Activated CD4-positive, alpha-beta T cell treated with anti-CD3 and anti-CD28 coated beads, Interleukin-2, Interleukin-4, amounts not matched to agents 100 ng/mL and 50 ng/mL, durations not matched to agents 16 hours and 8 hours (primary cell): ENCODE results near the gene CBFA2T3.
"Not testable (repeated sequence)": the region's sequence is repeated elsewhere in the genome, so short reads cannot be mapped to it uniquely, and the experiment has no call there.

Experiments used
- DNase-seq: peaks from one replicate; pipeline ENCODE4 v3.0.0-alpha.2; 2020; ENCODE audit warnings: low spot score

CBFA2T3 gene

DNA sequence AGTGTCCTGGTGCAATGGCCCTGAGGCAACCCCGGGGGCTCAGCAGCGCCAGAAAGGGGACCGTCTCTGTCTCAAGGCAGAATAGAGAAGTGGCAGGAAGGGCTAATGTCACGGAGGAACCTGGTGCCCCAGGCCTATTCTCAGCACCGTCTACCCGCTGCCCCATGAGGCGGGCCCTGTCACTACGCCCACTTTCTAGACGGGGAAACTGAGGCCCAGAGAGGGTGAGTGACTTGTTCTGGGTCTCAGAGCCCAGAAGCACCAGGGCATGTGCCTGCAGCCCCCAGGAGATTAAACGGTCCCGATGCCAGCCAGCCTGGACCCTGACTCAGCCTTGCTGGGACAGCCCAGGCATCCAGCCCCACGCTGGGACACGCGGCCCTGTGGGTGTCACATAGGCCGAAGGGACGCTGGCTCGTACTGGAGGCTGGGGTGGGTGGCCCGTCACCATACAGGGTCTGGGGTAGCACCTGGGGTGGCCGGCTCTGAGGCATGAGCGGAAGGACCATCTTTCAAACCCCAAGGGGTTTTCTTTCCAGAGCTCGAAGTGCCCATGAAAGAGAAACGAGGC lies 70.4 kb downstream of the CBFA2T3 start:
- DNase-seq, result no peak

DNA sequence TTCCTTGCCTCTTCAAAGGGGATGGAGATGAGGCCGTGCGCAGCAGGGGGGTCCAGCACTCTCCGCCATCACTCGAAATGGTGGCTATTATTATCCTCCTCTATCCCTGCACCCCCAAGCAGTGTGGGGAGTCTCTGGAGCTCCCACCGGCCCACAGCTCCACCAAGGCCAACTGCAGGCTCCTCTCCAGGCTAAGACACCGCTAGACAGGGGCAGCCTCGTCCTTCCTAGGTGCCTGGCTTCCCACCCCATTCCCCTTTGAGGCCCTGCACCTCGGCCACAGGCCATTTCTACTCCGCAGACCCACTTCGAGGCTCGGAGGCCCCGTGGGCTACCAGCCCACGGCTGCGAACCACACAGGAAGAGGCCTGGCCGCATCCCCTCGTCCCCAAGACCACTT lies 71.0 kb downstream of the CBFA2T3 start:
- DNase-seq, result no peak

DNA sequence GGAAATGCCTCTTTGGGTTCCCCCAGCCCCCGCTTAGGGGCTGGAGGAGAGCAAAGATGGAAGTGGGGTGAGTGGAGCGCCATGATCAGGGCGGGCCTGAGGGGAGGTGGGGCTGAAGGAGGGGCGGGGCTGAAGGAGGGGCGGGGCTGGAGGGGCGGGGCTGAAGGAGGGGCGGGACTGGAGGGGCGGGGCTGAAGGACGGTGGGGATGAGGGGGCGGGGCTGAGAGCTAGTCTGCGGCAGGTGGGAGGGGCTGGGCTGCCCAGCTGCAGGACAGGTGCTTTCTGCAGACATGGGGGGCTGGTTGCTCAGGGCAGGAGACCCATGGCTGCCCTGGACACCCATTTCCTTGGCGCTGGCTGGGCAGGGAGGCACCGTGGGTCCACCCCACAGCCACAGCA lies 71.4 kb downstream of the CBFA2T3 start:
- no peak for DNase-seq

GRCh38 chr16:88904676-88905365 lies 72.2 kb downstream of the CBFA2T3 start:
- DNase-seq, result no peak

GRCh38 chr16:88903267-88903666 lies 73.7 kb downstream of the CBFA2T3 start:
- DNase-seq, result no peak

GRCh38 chr16:88902744-88903143 lies 74.3 kb downstream of the CBFA2T3 start:
- no peak for DNase-seq

- DNase-seq, result no peak
Measured at GRCh38 chr16:88901718-88902337, 75.2 kb downstream of the CBFA2T3 start.

GRCh38 chr16:88900662-88901052 lies 76.3 kb downstream of the CBFA2T3 start:
- no peak for DNase-seq

GRCh38 chr16:88899901-88900661 lies 76.9 kb downstream of the CBFA2T3 start:
- DNase-seq, result no peak

DNA sequence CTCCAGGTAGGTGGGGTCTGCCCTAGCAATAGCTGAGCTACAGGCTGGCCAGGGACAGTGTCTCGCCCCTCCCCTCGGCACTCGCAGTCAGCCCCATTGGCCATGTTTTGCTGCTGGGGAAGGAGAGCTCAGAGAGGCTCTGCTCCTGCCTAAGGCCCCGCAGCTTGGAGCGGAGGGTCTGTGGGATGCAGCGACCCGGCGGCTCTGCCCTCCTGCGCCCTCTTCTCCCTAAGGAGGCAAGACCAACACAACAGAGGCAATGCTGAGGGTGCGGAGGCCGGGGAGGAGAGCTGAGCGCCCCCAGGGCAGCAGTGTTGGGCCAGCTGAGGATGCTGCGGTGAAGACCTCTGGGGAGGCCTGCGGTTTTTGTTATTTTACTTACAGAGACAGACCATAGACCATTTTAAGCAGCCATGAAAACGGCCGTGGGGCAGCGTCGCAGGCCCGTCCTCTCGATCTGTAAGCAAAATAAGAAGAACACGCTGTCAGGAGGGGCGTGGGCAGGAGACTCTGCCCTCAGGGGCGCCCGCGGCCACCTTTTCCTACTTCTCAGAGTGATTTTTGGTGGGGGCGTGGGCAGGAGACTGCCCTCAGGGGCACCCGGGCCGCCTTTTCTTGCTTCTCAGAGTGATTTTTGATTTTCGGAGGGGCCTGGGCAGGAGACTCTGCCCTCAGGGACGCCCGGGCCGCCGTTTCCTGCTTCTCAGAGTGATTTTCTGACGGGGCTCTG lies 79.1 kb downstream of the CBFA2T3 start:
- no peak for DNase-seq

DNA sequence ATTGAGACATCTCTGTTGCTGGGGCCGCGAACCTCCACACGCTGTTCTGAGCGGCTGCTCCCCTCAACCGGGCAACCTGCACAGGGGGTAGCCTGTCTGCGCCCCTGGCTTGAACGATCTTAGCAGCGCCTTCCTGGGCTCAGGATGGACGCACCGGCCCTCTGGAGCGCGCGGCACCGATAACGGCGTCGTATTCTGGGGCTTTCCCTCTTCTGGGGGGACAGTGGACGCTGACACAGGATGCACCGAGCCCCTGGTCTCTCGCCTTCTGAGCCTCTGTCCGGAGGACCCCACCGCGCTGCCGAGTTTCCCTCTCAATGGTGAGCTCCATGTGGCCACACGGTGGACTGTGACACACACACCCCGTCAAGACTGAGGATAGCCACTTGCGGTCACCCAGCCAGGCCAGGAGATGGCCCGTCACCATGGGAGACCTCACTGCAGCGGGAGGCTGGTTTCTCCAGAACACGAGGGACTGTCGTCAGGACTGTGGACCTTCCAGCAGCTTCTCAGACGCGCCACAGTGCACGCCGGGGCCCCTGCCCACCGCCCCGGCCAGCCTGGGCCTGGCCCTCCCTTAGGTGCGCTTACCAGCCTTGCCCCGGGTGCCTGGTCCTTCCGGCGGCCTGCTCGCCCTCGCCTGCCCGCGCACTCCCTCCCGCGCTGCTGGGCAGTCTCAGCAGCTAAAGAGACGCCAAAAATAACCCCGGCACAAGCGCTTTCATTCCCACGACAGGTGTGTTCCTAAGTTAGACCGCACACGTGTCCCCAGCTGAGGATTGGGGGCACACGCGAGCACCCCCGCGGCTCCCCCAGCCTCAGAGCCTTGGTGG lies 80.6 kb downstream of the CBFA2T3 start:
- DNase-seq, result no peak

GRCh38 chr16:88895335-88895734 lies 81.7 kb downstream of the CBFA2T3 start:
- DNase-seq, result no peak

DNA sequence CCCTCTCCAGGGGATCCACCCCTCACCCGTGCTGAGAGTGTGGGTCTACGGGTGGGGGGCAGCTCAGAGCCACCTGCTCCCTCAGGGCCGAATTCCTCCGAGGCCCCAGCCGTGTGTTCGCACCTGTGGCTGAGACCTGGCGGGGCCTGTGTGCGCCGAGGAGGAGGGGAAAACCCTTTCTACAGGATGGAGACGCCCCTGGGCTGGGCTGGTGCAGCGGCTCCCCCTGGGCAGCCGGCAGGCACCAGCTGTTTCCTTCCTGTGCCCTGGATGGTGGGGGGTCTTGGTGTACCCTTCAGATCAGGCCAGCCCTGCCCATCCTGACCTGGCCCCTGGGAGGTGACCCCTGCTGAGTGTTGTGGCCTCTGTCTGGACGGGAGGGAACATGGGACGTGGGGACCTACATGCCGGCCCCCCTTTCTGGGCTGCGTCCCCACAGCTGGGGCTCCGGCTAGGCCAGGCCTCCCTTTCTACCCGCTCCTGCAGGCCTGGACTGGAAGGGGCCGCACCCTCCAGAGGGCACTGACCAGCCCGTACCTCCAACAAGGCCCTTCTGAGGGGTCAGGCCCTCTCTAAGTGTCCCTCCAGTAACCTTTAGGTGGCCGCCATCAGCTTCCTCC lies 82.2 kb downstream of the CBFA2T3 start:
- DNase-seq, result no peak

DNA sequence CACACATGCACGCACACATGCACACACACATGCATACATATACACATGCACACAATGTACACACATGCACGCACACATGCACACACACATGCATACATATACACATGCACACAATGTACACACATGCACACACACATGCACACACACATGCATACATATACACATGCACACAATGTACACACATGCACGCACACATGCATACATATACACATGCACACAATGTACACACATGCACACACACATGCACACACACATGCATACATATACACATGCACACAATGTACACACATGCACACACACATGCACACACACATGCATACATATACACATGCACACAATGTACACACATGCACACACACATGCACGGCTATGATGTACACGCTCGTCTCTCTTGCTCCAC lies 82.7 kb downstream of the CBFA2T3 start:
- DNase-seq, result not testable (repeated sequence)

- no peak for DNase-seq
Measured at GRCh38 chr16:88893127-88893968, 83.7 kb downstream of the CBFA2T3 start.

DNA sequence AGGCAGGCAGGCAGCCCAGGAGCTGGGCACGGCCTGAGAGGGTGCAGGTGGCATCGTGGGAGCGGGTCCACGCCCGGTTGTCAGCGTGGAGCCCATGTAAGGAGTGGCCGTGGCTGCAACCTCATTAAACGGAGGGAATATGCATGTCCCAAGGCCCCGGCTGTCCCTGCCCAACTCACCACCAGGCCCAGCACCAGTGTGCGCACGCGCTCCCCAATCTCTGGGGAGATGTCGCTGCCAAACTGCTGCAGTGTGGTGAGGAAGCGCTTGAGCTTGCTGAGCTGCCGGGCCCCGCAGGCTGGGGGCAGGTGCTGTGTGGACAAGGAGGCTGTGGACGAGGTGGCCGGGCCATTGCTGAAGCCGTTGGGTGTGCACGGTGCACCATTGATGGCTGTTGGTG lies 84.9 kb downstream of the CBFA2T3 start:
- no peak for DNase-seq

- no peak for DNase-seq
Measured at GRCh38 chr16:88891083-88891482, 85.9 kb downstream of the CBFA2T3 start.

DNA sequence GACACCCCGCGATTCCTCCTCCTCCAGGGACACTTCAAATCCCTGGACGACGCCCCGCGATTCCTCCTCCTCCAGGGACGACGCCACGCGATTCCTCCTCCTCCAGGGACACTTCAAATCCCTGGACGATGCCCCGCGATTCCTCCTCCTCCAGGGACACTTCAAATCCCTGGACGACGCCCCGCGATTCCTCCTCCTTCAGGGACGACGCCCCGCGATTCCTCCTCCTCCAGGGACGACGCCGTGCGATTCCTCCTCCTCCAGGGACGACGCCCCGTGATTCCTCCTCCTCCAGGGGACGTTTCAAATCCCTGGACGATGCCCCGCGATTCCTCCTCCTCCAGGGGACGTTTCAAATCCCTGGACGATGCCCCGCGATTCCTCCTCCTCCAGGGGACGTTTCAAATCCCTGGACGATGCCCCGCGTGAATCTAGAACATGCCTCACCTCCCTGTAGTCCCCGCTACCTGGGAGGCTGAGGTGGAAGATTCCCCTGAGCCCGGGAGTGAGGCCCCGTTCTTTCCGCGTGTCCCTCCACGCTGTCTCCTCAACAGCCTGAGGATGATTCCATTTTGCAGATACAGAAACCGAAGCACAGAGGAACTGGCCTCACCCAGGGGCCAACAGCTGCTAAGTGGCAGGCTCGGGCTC lies 87.2 kb downstream of the CBFA2T3 start:
- DNase-seq, result not testable (repeated sequence)
